NCI-H82 treated with DMSO at 0.1 percent for 48 hours (cell line): ENCODE measurements around the gene THOC6.

ENCODE experiments used
- DNase-seq: peaks from one replicate; lab custom pipeline; 2025; ENCODE audit not compliant: unreplicated experiment; lab: John Stamatoyannopoulos, UW

The THOC6 gene

GRCh38 chr16:3029491-3030221 lies 5.8 kb downstream of the THOC6 start:
- no peak for DNase-seq

- DNase-seq: no peak
These were observed 6.7 kb downstream of the THOC6 start for GRCh38 chr16:3030222-3031212.

GRCh38 chr16:3032624-3033023 lies 8.8 kb downstream of the THOC6 start:
- DNase-seq: no peak

- no peak for DNase-seq
These were observed 11.6 kb downstream of the THOC6 start for GRCh38 chr16:3035289-3035971.

GRCh38 chr16:3035972-3036725 lies 12.3 kb downstream of the THOC6 start:
- no peak for DNase-seq

- no peak for DNase-seq
These were observed 13.0 kb downstream of the THOC6 start, which contains the start of gene BICDL2 for GRCh38 chr16:3036726-3037315. BICDL2 (minus strand) TSS chr16:3036944; CDS start chr16:3035496, 1,448 bp downstream.

GRCh38 chr16:3038256-3038655 lies 14.4 kb downstream of the THOC6 start:
- no peak for DNase-seq

GRCh38 chr16:3038896-3039295 lies 15.1 kb downstream of the THOC6 start:
- no peak for DNase-seq

GRCh38 chr16:3042376-3042775 lies 18.5 kb downstream of the THOC6 start:
- no peak for DNase-seq

GRCh38 chr16:3044708-3045107 lies 20.9 kb downstream of the THOC6 start:
- no peak for DNase-seq

GRCh38 chr16:3045758-3046640 lies 22.2 kb downstream of the THOC6 start, which contains the start of gene MMP25:
MMP25 (plus strand) TSS chr16:3046561; CDS start chr16:3046918, 357 bp downstream.
- no peak for DNase-seq

GRCh38 chr16:3046641-3047386 lies 23.0 kb downstream of the THOC6 start:
- no peak for DNase-seq

- DNase-seq: no peak
These were observed 23.5 kb downstream of the THOC6 start for GRCh38 chr16:3047387-3047720.

GRCh38 chr16:3049921-3050481 lies 26.2 kb downstream of the THOC6 start:
- DNase-seq: no peak

- DNase-seq: no peak
These were observed 26.7 kb downstream of the THOC6 start for GRCh38 chr16:3050487-3050886.

GRCh38 chr16:3051009-3051408 lies 27.2 kb downstream of the THOC6 start:
- DNase-seq: no peak

- DNase-seq: no peak
These were observed 27.7 kb downstream of the THOC6 start for GRCh38 chr16:3051494-3051893.
